RPMI8226 (cell line): Measurements from ENCODE around the gene EFNA4.

Source experiments
- DNase-seq: peaks from one replicate; pipeline ENCODE4 v3.0.0-alpha.2; 2015

The EFNA4 gene

GRCh38 chr1:155075535-155075934 lies 12.0 kb downstream of the EFNA4 start:
- DNase-seq: no peak

GRCh38 chr1:155076371-155076770 lies 12.8 kb downstream of the EFNA4 start:
- no peak for DNase-seq

- DNase-seq: peak; percentile 71
Measured at GRCh38 chr1:155077346-155077745, 13.8 kb downstream of the EFNA4 start.

GRCh38 chr1:155077758-155078445 lies 14.4 kb downstream of the EFNA4 start:
- DNase-seq: peak; percentile 50

GRCh38 chr1:155078469-155079209 lies 15.1 kb downstream of the EFNA4 start, which contains the start of gene EFNA3:
EFNA3 (plus strand) TSS chr1:155078837; CDS start chr1:155078942, 105 bp downstream.
- DNase-seq: peak; percentile 83

GRCh38 chr1:155079210-155079486 lies 15.6 kb downstream of the EFNA4 start:
- DNase-seq: no peak

GRCh38 chr1:155079487-155080311 lies 16.2 kb downstream of the EFNA4 start:
- DNase-seq: peak; percentile 54

GRCh38 chr1:155080312-155081228 lies 17.0 kb downstream of the EFNA4 start:
- peak; percentile 72 for DNase-seq

- DNase-seq: no peak
Measured at GRCh38 chr1:155081472-155082300, 18.1 kb downstream of the EFNA4 start.

GRCh38 chr1:155082301-155083051 lies 18.9 kb downstream of the EFNA4 start:
- DNase-seq: no peak

GRCh38 chr1:155083052-155083541 lies 19.6 kb downstream of the EFNA4 start:
- no peak for DNase-seq

GRCh38 chr1:155083865-155084721 lies 20.6 kb downstream of the EFNA4 start:
- peak; percentile 87 for DNase-seq

GRCh38 chr1:155084722-155085503 lies 21.4 kb downstream of the EFNA4 start:
- peak; percentile 96 for DNase-seq

- DNase-seq: peak; percentile 89
Measured at GRCh38 chr1:155085504-155086127, 22.1 kb downstream of the EFNA4 start.

GRCh38 chr1:155086128-155086741 lies 22.7 kb downstream of the EFNA4 start:
- DNase-seq: peak; percentile 79

GRCh38 chr1:155086856-155087535 lies 23.5 kb downstream of the EFNA4 start:
- no peak for DNase-seq
